Measurements from ENCODE around the gene MS4A4A.

The MS4A4A gene

DNA sequence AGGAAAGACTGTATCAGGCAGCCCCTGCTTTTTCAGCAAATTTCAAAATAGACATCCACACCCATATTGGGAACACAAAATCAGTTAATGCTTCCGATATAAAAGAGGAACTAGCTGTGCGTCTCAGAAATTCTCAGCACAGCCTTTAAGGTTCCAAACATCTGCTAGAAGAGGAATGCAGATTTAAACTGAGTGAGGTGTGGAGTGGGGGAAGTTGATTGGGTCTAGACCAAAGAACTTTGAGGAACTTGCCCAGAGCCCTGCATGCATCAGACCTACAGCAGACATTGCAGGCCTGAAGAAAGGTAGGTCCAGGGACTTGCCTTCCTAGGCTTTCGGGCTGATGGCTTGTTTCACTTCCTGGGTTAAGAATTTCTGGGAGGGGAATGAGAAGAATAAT lies at the start of gene MS4A4A:
Gene MS4A4A (plus strand): TSS at position 255 of the 400 bp plus-strand sequence. CDS start 10 bp downstream, at position 265.
- in situ Hi-C loops (cut with HindIII; ENCODE audit: low sequenced_read_pairs): no loop called here
- no peak within 1 kb of the TSS for H3K4me3 ChIP-seq (ENCODE audit: low read depth, low read length)
- TF ChIP-seq, protein P1, sequence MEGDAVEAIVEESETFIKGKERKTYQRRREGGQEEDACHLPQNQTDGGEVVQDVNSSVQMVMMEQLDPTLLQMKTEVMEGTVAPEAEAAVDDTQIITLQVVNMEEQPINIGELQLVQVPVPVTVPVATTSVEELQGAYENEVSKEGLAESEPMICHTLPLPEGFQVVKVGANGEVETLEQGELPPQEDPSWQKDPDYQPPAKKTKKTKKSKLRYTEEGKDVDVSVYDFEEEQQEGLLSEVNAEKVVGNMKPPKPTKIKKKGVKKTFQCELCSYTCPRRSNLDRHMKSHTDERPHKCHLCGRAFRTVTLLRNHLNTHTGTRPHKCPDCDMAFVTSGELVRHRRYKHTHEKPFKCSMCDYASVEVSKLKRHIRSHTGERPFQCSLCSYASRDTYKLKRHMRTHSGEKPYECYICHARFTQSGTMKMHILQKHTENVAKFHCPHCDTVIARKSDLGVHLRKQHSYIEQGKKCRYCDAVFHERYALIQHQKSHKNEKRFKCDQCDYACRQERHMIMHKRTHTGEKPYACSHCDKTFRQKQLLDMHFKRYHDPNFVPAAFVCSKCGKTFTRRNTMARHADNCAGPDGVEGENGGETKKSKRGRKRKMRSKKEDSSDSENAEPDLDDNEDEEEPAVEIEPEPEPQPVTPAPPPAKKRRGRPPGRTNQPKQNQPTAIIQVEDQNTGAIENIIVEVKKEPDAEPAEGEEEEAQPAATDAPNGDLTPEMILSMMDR (IDR thresholded peaks at IDR 0.05; ENCODE audit: low read depth, low read length, missing control alignments): no peak
- DNase-seq (ENCODE audit: low read depth): no peak

- no peak overlapping the region for H3K4me3 ChIP-seq (ENCODE audit: low read depth, low read length)
- DNase-seq (ENCODE audit: low read depth): no peak
- in situ Hi-C loops (cut with HindIII; ENCODE audit: low sequenced_read_pairs): no loop called here
- TF ChIP-seq, protein P1 (IDR thresholded peaks at IDR 0.05; ENCODE audit: low read depth, low read length, missing control alignments): no peak
These were observed 49.8 kb upstream of the MS4A4A start for GRCh38 chr11:60230681-60231080.

DNA sequence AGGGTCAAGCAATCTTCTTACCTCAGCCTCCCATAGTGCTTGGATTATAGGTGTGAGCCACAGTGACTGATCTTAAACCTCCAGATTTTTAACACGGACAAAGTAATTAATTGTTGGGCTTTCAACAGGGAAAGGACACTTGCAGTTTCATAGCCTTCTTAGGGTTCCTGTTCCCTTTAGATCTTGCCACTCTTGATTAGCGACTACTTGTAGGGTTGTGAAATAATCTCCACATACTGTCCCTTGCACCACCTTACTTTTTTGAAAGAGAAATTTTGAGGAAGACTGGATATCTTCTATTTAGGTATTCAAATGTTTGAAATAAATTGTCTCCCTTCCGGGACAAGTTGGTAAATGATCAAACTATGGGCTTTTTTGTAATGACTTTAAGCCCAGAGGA lies 45.1 kb upstream of the MS4A4A start:
- DNase-seq (ENCODE audit: low read depth): no peak
- TF ChIP-seq, protein P1 (IDR thresholded peaks at IDR 0.05; ENCODE audit: low read depth, low read length, missing control alignments): no peak
- in situ Hi-C loops (cut with HindIII; ENCODE audit: low sequenced_read_pairs): no loop called here
- H3K4me3 ChIP-seq (ENCODE audit: low read depth, low read length): no peak overlapping the region

- TF ChIP-seq, protein P1 (IDR thresholded peaks at IDR 0.05; ENCODE audit: low read depth, low read length, missing control alignments): no peak
These were observed 39.8 kb upstream of the MS4A4A start for GRCh38 chr11:60240662-60241061.

DNA sequence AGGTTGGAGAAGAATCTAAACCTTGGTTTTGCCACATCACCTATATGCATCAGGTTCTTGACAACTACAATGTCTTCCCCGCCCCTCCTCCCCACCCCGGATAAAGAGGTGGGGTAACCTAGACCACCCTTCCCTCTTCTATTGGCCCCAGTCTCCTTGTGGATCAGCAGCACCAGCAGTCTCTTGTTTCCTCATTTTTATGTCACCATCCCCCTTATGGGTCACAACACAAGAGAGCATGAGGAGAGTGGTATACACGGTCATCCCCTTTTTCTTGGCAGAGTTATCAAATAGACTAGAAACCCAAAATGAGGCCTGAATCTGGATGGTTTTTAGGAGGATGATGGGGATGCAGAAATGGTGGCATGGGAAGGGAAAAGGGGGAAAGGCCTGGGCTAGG lies 38.7 kb upstream of the MS4A4A start:
- in situ Hi-C loops (cut with HindIII; ENCODE audit: low sequenced_read_pairs): no loop called here
- TF ChIP-seq, protein P1 (IDR thresholded peaks at IDR 0.05; ENCODE audit: low read depth, low read length, missing control alignments): no peak
- no peak overlapping the region for H3K4me3 ChIP-seq (ENCODE audit: low read depth, low read length)
- no peak for DNase-seq (ENCODE audit: low read depth)

More at GRCh38 chr11:60240662-60241061, 39.8 kb upstream of the MS4A4A start:
- in situ Hi-C loops (cut with HindIII; ENCODE audit: low sequenced_read_pairs): no loop called here
- no peak overlapping the region for H3K4me3 ChIP-seq (ENCODE audit: low read depth, low read length)
- DNase-seq (ENCODE audit: low read depth): no peak

DNA sequence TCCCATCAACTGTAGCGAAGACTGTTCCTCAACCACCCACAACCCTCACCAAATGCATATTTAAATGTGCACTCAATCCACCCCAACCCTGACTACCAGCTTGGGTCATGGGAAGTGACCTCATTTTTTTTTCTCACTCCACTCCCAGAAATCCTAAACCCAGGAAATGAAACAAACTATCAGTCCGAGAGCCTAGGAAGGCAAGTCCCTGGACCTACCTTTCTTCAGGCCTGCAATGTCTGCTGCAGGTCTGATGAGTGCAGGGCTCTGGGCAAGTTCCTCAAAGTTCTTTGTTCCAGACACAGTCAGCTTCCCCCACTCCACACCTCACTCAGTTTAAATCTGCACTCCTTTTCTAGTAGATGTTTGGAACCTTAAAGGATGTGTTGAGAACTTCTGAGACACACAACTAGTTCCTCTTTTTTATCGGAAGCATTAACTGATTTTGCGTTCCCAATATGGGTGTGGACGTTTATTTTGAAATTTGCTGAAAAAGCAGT lies 37.7 kb upstream of the MS4A4A start, which contains the start of gene MS4A4E:
Gene MS4A4E (minus strand): TSS at position 398 of the 500 bp plus-strand sequence. CDS start 13,082 bp downstream, outside the sequence.
- TF ChIP-seq, protein P1 (IDR thresholded peaks at IDR 0.05; ENCODE audit: low read depth, low read length, missing control alignments): no peak
- DNase-seq (ENCODE audit: low read depth): no peak
- no peak within 1 kb of the TSS for H3K4me3 ChIP-seq (ENCODE audit: low read depth, low read length)
- in situ Hi-C loops (cut with HindIII; ENCODE audit: low sequenced_read_pairs): no loop called here
